GM19240 (cell line): Measurements from ENCODE around the gene PTX3.

ENCODE experiments used
- DNase-seq: peaks from one replicate; pipeline ENCODE4 v3.0.0; 2011; ENCODE audit warnings: low spot score; ENCODE audit not compliant: insufficient read length

Gene PTX3

DNA sequence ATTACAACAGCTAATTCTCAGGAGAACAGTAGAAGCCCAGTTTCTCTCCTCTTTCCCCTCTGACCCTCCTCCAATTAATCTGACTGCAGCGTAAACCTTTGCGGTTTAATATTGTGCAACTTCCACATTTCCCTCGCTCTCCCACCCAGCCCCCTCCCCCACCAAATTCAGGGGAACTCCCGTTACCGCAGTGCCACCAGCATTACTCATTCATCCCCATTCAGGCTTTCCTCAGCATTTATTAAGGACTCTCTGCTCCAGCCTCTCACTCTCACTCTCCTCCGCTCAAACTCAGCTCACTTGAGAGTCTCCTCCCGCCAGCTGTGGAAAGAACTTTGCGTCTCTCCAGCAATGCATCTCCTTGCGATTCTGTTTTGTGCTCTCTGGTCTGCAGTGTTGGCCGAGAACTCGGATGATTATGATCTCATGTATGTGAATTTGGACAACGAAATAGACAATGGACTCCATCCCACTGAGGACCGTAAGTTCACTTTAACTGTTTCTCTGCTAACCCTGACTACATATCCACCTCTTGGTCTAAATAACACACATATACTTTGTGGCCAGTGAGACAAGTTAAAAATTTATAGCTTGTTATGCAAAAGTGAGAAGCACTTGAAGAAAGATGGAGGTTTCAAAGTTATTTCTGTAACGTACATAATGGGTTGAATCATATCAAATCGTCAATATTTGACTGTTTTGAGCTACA is at the start of gene PTX3:
Gene PTX3 (plus strand): TSS at position 268 of the 709 bp plus-strand sequence. CDS start 84 bp downstream, at position 352.
- DNase-seq = no peak

- DNase-seq = no peak
Measured at GRCh38 chr3:157387708-157388435, 48.8 kb upstream of the PTX3 start.

- DNase-seq = no peak
Measured at GRCh38 chr3:157388976-157389375, 47.7 kb upstream of the PTX3 start.

DNA sequence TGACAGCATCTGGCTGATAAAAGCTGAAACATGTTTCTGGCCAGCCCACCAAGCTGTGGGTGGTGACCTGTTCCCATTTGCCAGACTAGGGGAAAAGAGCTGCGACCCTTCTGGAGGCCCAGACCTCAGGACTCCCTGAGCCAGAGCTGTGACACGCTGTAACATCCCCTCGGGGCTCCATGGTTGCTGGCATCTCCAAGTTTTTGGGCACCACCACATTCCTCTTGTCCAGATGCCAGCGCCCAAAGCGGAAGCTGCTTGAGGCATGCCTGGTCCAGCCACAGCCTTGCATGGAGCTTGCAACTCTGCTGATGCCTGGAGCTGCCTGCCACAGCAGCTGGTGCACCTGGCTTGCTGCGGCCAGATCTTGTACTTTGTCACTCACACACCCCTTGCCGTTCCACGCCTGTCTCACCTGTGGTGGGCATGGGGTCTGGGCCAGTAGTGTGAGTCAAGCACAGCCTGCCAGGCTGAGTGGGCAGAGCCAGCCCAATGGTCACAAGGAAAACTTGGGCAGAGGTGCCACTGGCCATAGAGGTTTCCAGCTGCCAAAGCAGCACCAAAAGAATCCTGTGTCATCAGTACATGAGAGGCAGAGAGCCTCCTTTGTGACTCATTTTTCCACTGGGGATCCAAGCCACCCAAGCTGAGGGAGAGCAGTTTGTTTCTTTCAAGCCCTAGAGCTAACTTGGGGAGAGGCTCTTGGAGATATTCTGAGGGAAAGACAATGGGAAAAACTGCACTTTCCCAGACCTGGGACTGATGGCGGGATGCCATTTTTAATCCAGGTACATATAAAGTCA is 45.7 kb upstream of the PTX3 start:
- DNase-seq = no peak

GRCh38 chr3:157392104-157392503 is 44.5 kb upstream of the PTX3 start:
- no peak for DNase-seq

DNA sequence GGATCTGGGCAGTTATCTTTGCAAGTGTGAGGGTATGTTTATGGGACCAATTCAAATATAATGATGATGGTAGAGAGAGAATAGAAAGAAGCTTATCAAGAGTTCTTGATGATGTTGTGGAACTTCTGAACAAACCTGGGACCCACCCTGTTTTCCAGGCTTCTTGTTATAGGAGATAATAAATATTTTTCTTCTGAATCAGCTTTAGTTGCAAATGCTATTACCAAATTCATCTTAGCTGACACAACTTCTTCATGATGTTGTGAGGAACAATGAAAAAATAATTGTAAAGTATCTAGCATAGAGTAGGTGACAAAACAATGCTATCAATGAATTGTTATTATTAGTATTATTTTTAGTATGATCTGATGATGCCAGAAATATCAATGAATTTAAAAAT is 43.5 kb upstream of the PTX3 start:
- DNase-seq = no peak

DNA sequence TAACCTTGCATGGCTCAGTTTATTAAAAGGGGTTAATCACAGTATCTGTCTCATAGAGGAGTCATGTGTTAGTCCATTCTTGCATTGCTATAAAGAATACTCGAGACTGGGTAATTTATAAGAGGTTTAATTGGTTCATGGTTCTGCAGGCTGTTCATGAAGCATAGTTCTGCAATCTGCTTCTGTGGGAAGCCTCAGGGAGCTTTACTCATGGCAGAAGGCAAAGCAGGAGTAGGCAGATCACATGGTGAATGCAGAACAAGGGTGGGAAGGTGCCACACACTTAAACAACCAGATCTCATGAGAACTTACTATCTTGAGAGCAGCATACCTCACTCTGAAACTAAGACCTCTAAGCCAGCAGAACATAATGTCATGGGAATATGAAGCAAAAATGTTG is 42.2 kb upstream of the PTX3 start:
- no peak for DNase-seq

GRCh38 chr3:157398598-157398997 is 38.1 kb upstream of the PTX3 start:
- DNase-seq = no peak

DNA sequence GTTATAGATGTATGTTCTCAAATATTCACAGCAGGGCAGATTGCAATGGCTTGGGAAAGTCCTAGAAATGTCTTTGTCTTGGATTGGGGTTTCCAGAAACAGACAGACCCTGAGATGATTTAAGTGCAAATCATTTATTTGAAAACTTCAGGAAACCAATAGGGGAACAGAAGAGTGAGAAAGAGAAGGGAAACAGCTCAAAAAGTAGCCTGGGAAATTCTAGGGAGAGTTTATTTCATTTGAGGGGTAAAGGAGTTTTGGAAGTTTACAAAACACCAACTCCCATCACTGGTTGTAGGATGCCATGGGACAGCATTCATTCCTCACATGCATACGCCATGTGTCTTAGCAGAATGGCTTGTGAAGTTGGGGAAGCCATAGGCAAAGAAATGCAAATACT is 32.3 kb upstream of the PTX3 start:
- no peak for DNase-seq

- no peak for DNase-seq
Measured at GRCh38 chr3:157405457-157405856, 31.2 kb upstream of the PTX3 start.

DNA sequence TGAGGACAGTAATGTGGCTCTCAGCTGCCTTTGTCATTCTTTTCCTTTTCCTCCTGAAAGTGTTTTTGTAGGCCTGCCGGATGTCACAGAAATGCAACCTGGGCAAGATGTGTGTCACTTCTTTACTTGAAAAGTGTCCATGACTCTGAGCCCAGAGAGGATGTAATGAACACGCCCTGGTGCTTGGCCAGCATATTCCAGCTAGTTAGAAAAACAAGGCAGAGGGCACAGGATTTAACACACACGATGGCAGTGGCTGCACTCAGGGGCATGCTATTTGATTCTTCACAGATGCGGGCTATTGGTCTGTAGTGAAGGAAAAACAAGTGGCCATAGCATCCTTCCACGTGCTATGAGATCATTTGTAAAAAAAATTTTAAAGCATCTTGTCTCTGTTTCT is 30.3 kb upstream of the PTX3 start:
- DNase-seq = no peak

GRCh38 chr3:157407769-157408168 is 28.9 kb upstream of the PTX3 start:
- no peak for DNase-seq

DNA sequence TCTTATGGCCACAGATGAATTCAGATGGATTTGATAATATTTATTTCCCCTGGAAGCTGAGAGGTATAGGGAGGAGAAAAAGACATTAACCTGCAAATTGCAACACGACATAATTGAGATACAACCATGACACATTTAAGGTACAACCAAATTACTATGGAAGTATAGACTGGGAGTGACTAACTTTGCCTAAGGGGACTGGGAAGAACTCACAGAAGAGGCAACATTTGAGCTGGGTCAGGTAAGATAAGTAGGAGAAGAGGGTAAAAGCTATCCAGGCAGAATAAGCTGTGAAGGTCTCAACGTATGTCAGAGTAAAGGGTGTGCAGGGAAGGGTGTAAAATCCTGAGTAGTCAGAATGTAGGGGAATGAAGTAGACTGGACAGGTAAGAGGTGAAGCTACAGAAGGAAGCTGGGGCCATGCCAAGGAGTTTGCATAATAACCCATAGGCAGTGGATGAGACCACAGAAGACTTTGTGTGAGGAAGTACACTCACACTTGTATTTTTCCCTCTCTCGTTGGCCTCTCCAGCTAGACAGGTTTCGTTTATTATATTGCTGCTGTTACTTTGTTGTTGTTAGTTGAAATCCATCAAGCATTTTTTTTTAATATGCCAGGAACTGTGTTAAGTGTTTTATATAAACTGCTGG is 28.0 kb upstream of the PTX3 start:
- DNase-seq = no peak

DNA sequence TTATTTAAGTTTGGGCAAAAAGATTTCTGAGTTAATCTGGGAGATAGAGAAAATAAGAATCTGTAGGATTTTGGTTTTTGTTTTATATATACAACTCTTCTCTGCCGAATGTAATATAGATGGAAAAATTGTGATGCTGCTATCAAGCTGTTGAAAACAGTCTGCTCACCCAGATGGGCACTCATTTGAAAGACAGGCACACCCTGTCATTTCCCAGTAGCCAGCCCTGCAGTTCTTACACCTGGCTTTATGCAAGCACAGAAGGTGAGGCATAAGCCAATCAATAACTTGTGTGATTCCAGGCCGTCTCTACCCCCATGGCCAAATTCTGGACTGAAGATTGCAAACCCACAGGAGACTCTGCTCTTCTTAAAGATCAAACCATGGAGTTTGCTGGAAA is 27.1 kb upstream of the PTX3 start:
- DNase-seq = no peak

DNA sequence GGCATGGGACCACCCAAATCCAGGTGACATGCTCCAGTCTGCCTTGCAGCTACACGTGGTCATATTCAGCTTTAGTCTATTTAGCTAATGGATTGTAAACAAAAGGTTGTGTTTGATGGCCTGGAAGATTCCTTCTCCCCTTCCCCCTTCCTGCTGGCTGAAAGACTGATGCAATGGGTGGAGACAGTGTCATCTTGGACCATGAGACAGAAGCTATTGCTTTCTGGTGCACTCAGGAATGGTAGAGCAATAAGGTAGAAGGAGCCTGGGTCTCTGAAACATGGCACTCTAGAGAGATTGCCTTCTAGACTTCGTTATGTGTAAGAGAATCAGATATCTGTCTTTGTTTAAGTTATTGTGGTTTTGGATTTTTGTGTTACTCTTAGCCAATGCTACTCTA is 25.7 kb upstream of the PTX3 start:
- no peak for DNase-seq

DNA sequence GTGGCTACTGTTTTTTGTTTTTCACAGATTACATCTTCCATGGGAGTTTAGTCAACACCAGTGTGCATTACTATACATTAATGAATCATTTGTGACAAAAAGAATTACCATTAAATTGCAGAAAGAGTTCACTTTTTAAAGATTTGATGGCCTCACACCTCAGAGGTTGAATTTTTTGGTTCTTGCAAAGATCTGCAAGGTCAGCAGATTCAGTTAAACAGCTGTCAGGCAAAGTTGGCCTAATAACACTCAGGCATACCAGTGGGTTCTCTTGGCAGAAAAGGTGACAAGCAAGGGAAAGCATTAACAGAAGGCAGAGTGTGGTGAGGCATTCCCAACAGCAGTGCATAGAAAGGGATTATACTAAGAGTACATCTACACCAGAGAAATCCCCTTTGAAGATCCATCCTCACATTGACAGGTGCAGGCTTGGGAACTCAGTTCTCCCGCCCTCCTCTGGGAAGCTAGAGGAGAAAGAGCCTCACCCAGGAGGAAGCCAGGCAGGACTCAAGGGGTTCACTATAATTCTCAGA is 24.3 kb upstream of the PTX3 start:
- DNase-seq = no peak

GRCh38 chr3:157414861-157415260 is 21.8 kb upstream of the PTX3 start:
- no peak for DNase-seq

DNA sequence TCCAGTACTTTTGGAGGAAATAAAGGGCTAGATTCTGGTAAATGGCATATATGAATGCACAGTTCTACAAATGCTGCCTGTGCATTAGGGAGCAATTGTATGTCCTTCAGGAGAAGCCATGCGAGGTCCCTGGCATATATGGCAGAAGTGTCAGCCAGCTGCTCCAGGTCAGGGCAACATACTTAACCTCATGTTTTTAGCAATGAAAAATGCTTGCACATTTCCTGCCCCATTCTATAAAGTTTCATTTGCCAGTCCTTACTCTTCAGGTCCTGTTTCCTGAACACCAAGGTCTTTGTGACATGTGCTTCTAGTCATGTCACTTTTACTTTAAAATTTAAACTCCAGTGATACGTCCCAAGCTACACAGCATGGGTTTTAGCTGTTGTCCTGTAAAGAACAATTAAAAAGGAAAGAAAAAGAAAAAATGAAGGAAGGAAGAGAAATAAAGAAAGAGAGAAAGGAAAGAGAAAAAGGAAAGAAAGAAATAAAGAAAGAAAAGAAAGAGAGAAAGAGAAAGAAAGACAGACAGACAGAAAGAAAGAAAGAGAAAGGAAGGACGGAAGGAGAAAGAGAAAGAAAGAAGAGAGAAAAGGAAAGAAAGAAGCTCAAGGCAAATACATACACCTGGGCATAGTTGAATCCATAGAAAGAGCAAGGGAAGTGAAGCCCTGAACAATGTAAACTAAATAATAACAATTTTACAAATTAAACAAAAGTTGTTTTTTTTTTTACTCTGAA is 20.1 kb upstream of the PTX3 start:
- DNase-seq = no peak

GRCh38 chr3:157417247-157417646 is 19.4 kb upstream of the PTX3 start:
- no peak for DNase-seq

DNA sequence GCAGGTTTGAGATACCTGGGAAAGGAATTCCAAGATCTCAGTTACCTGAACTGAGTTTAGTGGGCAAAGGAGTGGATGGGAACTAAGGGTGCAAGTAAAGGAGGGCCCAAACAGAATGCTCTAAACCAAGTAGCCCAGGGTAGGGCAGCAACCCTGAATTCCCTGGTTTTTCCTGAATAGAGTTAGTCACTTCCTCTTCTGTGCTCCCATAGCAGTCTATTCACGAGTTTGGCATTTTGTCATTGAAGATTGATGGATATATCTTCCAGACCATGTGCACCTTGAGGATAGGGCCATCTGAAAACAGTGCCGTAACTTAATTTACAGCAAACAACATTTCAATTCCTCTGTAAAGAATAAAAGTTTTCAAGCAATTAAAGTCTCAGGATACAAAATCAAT is 18.5 kb upstream of the PTX3 start:
- no peak for DNase-seq

- no peak for DNase-seq
Measured at GRCh38 chr3:157420606-157421130, 16.0 kb upstream of the PTX3 start.
